Ovary (tissue), 9 donors: ENCODE results near the gene LCLAT1. TPM values are rescaled to one million over a fixed set of nuclear protein-coding genes. Genes with fewer than 3 reads are reported as not detected.

Experiments used
- DNase-seq, 5 donors: peaks; one replicate each; pipeline ENCODE4 v3.0.0-alpha.2; 2019 to 2020
- H3K27ac ChIP-seq, 2 donors: fragments of 200-600 bp; one replicate each; pipeline versions ENCODE4 v1.5.1 to v1.8.0; 2019 to 2022
- H3K27me3 ChIP-seq: fragments of 200-600 bp; one replicate; pipeline ENCODE4 v1.8.0; 2022
- H3K36me3 ChIP-seq: fragments of 200-600 bp; sonication (generic); one replicate; pipeline ENCODE4 v1.5.1; 2019
- H3K4me1 ChIP-seq: one replicate; pipeline ENCODE4 v1.8.1; 2013; ENCODE audit warnings: mild to moderate bottlenecking, moderate library complexity; ENCODE audit not compliant: insufficient read depth
- H3K4me3 ChIP-seq: fragments of 200-600 bp; sonication (generic); one replicate; pipeline ENCODE4 v1.5.1; 2017
- H3K9me3 ChIP-seq, 2 donors: fragments of 200-600 bp in 1 of 2; sonication (generic) in 1 of 2; one replicate each; pipeline versions ENCODE4 v1.5.1 to v1.8.1; 2013 to 2019; ENCODE audit warnings: mild to moderate bottlenecking in 1 of 2, moderate library complexity in 1 of 2
- EP300 ChIP-seq: sonication (generic); formaldehyde crosslinking; IDR thresholded peaks from one replicate; pipeline ENCODE4 v1.6.1; 2017; ENCODE audit warnings: antibody characterized with exemption
- POLR2A ChIP-seq: fragments of 450-650 bp; IDR thresholded peaks from one replicate; pipeline ENCODE4 v1.6.1; 2017; ENCODE audit warnings: antibody characterized with exemption, mild to moderate bottlenecking, moderate library complexity
- WGBS, 3 donors: extraction: QIAGEN DNeasy Blood & Tissue Kit in 1 of 3; methylation state at CpG; one replicate each; pipeline versions ENCODE4 v1.1.5 to v1.1.7; 2013 to 2017; 5-methylcytosine and 5-hydroxymethylcytosine counted together
- intact Hi-C, 4 donors: fragments of 100-400 bp; cut with DNase I; formaldehyde crosslinking; loops; one replicate each; pipeline versions ENCODE4 v1.11.0 to v1.15.1; 2022 to 2023
- polyA plus RNA-seq, 2 donors: library from polyadenylated mRNA; stranded (reverse); fragments of 200-250 nt in 1 of 2; fragments of 350-450 nt in 1 of 2; fragmentation: Illumina TruSeq in 1 of 2; extraction: RNeasy Lipid Tissue Mini Kit (QIAGEN cat#74804) in 1 of 2; gene quantifications; one replicate each; pipeline ENCODE4 v1.2.3, GENCODE V29; 2013 to 2014
- total RNA-seq, 7 donors: library from RNA; depleted of rRNA in 2 of 7; stranded (reverse); fragments of >200 nt in 2 of 7; fragmentation: NEBNext Ultra II Directional in 3 of 7; extraction: Animal tissue kit (Norgen Biotek cat#: 25700) in 3 of 7; gene quantifications; one replicate each; pipeline versions ENCODE4 v1.1.0 to v1.2.4, GENCODE V29; 2016 to 2023
- TF ChIP-seq, protein P1 (sequence below), 3 donors: fragments of 450-650 bp in 2 of 3; fragments of 200-600 bp in 1 of 3; IDR thresholded peaks; one replicate each; pipeline versions ENCODE4 v1.5.1 to v1.8.0; 2016 to 2022; ENCODE audit warnings: antibody characterized with exemption in 3 of 3, mild to moderate bottlenecking in 1 of 3
- donor health status: DM: no; HTN: no; CAD: no; lungs with moderate emphysema.
- donor health status: DM: no; HTN: no; CAD: no.
- donor health status: Bipolar disorder and iron deficiency.
- donor health status: DM: yes; HTN: yes; CAD: no.
- donor health status: DM: no; HTN: no; CAD: no.
- donor health status: DM: yes; HTN: yes; CAD: no.

Gene LCLAT1
- total and polyA plus RNA-seq, 9 donors = 3.2 to 26.5 (median 22.6) TPM

DNA sequence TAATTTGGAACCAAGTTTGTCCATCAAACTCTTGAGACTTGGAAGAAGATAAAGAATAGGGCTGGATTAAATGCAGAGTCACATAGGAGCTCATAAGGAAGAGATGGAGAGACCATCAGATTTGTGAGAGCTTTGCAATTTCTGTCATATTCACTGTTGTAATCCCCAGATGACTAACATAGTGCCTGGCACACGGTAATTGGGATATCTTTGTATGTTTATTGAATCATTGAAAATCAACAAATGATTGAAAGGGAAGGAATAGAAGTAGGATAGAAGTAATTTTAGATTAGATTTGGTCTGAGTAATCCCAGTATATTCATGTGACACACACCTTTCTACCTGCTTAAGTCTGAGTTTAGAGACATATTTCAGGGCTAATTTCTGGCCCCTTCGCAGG lies 75.4 kb downstream of the LCLAT1 start:
- intact Hi-C loops = no loop called here
- DNase-seq = no peak
- Histone ChIP-seq H3K27me3 (no peaks in the 10 kb centered on the region), H3K4me1 (no peaks in the 10 kb centered on the region), H3K27ac (no peak overlapping the region), H3K36me3 (no peaks in the 10 kb centered on the region), H3K4me3 (no peak overlapping the region), H3K9me3 (no peaks in the 10 kb centered on the region)
- TF ChIP-seq POLR2A (no peak), EP300 (no peak)
- TF ChIP-seq, protein P1, sequence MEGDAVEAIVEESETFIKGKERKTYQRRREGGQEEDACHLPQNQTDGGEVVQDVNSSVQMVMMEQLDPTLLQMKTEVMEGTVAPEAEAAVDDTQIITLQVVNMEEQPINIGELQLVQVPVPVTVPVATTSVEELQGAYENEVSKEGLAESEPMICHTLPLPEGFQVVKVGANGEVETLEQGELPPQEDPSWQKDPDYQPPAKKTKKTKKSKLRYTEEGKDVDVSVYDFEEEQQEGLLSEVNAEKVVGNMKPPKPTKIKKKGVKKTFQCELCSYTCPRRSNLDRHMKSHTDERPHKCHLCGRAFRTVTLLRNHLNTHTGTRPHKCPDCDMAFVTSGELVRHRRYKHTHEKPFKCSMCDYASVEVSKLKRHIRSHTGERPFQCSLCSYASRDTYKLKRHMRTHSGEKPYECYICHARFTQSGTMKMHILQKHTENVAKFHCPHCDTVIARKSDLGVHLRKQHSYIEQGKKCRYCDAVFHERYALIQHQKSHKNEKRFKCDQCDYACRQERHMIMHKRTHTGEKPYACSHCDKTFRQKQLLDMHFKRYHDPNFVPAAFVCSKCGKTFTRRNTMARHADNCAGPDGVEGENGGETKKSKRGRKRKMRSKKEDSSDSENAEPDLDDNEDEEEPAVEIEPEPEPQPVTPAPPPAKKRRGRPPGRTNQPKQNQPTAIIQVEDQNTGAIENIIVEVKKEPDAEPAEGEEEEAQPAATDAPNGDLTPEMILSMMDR (IDR thresholded peaks at IDR 0.05) = no peak
- 92 to 98% (median 93%) methylated on average over 2 of the region's 2 CpGs for WGBS, 3 donors

DNA sequence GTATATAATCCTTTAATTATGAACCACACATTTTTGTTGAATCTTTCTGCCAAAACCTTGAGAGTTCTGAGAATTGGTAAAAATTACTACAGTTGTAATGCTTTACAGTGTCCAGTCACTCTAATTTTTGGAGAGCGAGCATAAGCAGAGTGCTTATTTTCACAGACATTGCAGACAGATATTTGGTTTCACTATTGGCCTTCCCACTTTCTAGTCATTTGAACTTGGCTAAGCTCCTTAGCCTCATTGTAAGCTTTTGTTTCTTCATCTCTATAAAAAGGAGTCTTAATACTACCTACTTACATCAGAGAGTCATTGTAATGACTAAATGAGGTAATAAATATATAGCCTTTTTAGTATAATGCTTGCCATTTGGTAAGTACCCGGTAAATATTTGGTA lies 80.4 kb downstream of the LCLAT1 start:
- no peak for DNase-seq
- H3K36me3 ChIP-seq = no peaks in the 10 kb centered on the region
- H3K27ac ChIP-seq = no peak overlapping the region
- 91 to 99% (median 95%) methylated on average over 2 of the region's 2 CpGs for WGBS, 3 donors
- TF ChIP-seq, protein P1 (IDR thresholded peaks at IDR 0.05) = no peak
- no peak for TF ChIP-seq POLR2A
- no peak for TF ChIP-seq EP300
- no peaks in the 10 kb centered on the region for H3K27me3 ChIP-seq
- intact Hi-C loops = no loop called here
- H3K4me3 ChIP-seq = no peak overlapping the region
- no peaks in the 10 kb centered on the region for H3K9me3 ChIP-seq
- H3K4me1 ChIP-seq = peaks cover 2% of the 10 kb centered on the region

DNA sequence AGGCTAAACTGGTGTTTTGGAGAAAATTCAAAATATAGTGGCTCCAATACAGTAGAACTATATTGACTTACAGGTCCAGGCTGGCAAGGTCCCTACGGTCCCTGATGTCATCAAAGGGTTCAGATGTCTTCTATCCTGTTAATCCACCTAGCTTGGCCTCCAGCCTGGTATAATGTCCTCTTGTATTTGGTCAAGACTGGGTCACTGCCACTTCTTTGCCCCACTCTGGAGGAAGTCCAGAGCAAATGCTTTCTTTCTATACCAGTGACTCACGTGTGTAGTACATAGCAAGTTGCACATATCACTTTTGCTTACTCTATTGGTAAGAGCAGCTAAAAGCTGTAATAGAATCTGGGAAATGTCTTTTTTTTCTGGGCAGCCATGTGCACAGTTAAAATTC lies 80.8 kb downstream of the LCLAT1 start:
- no peak overlapping the region for H3K27ac ChIP-seq
- TF ChIP-seq POLR2A (no peak), EP300 (no peak)
- TF ChIP-seq, protein P1 (IDR thresholded peaks at IDR 0.05) = no peak
- 87 to 93% (median 92%) methylated on average over 2 of the region's 2 CpGs for WGBS, 3 donors
- no peak for DNase-seq
- H3K36me3 ChIP-seq = no peaks in the 10 kb centered on the region
- intact Hi-C loops = no loop called here
- H3K9me3 ChIP-seq = no peaks in the 10 kb centered on the region
- peaks cover 2% of the 10 kb centered on the region for H3K4me1 ChIP-seq
- H3K4me3 ChIP-seq = no peak overlapping the region
- H3K27me3 ChIP-seq = no peaks in the 10 kb centered on the region

DNA sequence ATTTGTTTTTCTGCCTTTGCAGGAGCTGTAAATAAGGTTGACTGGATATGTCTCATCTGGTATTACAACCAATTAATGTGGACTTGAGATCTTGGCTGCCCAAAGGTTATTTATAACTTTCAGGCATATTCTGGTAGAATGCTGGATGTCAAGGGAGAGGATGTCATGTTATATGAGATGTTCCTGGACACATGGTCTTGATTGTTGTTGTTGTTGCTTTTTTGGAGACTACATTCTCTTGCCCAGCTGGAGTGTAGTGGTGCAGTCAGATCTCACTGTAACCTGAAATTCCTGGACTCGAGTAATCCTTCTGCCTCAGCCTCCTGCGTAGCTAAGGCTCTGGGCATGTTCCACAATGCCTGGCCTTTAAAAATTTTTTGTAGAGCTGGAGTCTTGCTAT lies 83.3 kb downstream of the LCLAT1 start:
- DNase-seq = no peak
- Histone ChIP-seq H3K4me3 (no peak overlapping the region), H3K4me1 (peaks cover 2% of the 10 kb centered on the region), H3K9me3 (no peaks in the 10 kb centered on the region), H3K36me3 (no peaks in the 10 kb centered on the region), H3K27ac (no peak overlapping the region), H3K27me3 (no peaks in the 10 kb centered on the region)
- 87 to 92% (median 91%) methylated on average over 2 of the region's 2 CpGs for WGBS, 3 donors
- intact Hi-C loops = no loop called here
- TF ChIP-seq EP300 (no peak), POLR2A (no peak)
- TF ChIP-seq, protein P1 (IDR thresholded peaks at IDR 0.05) = no peak

DNA sequence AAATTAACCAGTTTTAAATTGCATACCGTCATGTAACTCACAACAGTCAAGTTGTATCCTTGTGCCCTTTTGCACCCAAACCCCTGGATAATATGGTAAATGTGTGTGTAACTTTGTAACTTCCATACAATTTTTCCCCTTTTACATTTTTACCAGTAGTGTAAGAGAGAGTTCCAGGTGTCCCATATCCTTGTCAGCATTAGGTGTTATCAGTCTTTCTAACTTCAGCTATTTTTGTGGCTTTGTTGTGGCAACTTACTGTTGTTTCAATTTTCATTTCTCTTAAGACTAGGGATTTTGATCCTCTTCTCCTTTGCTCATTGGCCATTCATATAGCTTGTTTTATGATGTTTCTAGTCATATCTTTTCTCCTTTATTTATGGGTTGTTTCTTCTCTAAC lies 94.6 kb downstream of the LCLAT1 start:
- 96 to 98% (median 96%) methylated on average over 1 of the region's 1 CpG for WGBS, 3 donors
- no peaks in the 10 kb centered on the region for H3K36me3 ChIP-seq
- no peak overlapping the region for H3K4me3 ChIP-seq
- no peak for DNase-seq
- H3K4me1 ChIP-seq = no peaks in the 10 kb centered on the region
- no peak for TF ChIP-seq EP300
- TF ChIP-seq, protein P1 (IDR thresholded peaks at IDR 0.05) = no peak
- TF ChIP-seq POLR2A = no peak
- H3K27me3 ChIP-seq = no peaks in the 10 kb centered on the region
- no peaks in the 10 kb centered on the region for H3K9me3 ChIP-seq
- H3K27ac ChIP-seq = no peak overlapping the region
- intact Hi-C loops = no loop called here
